Measurements from ENCODE around the gene PSMD14. TPM values are rescaled to one million over a fixed set of nuclear protein-coding genes. Genes with fewer than 3 reads are reported as not detected.

PSMD14 gene
- 24.9 and 27.0 TPM in 2 replicates for total RNA-seq
- 35.2 TPM for total RNA-seq (2013)
- 7.4 and 11.5 TPM in 2 replicates for polyA plus RNA-seq
- 11.2 and 12.4 TPM in 2 replicates for polyA minus RNA-seq

DNA sequence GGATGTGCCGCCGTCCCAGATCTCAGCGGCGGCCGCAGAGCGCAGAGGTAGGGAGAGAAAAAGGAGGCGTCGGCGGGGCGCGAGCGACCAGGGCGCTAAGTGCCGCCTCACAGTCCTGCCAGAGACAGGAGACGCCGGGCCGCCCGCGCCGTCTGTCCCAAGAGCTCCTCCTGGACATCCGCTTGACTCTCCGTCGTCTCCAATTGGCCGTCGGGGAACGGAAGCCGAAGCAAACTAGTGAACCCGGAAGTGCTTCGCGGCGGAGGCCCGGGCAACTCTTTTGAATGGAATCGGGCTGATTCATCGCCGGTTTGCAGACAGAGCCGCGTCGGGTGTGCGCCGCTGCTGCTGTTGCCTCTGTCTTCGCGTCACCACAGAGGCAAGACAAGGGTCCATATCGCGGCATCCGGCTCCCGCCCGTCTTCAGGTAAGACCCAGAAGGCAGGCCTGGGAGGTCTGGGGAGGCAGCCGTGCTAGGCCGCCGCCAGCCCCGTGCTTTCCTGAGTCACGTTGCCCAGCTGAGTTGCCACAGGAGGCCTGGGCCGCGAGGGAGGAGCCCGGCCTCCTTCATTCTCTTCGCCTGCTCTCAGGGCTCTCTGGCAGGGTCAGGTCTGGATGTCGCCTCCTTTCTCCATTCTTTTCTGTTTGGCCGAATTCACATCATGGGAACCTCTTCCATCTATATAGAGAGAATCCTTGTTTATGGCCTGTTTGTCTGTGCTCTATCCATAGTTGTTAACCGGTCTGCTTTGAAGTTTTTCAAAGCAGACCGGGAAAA, at the start of gene PSMD14:
TSS of gene PSMD14 (plus strand) at position 248 of the 778 bp plus-strand sequence. CDS start 10,401 bp downstream, outside the sequence.
- Histone ChIP-seq H3K9me3 (ENCODE audit: control extremely low read depth in 1 of 3, control insufficient read depth in 2 of 3, insufficient read depth in 1 of 3, low read length in 2 of 3) (peaks cover 0 to 5% (median under 1%) of the 10 kb centered on the region in 3 donors), H3K27ac (ENCODE audit: low read length in 2 of 2) (peak within 1 kb of the TSS; percentile 69 to 90), H4K20me1 (ENCODE audit: control insufficient read depth, insufficient read depth, low read length, poor library complexity, severe bottlenecking) (no peaks in the 10 kb centered on the region), H3K4me2 (replicated peaks; ENCODE audit: low read depth, low read length, poor library complexity, severe bottlenecking) (peak within 1 kb of the TSS; percentile 76), H3K27me3 (replicated peaks in 1 of 4; ENCODE audit: control extremely low read depth in 1 of 4, control insufficient read depth in 3 of 4, insufficient read depth in 4 of 4, low read length in 3 of 4) (peaks cover 0 to 3% (median 0%) of the 10 kb centered on the region in 4 experiments), H3K4me3 (ENCODE audit: control extremely low read depth in 1 of 5, extremely low read depth in 1 of 5, insufficient read depth in 1 of 5, low read depth in 2 of 5, low read length in 4 of 5) (peak within 1 kb of the TSS; percentile 58 to 89 (median 86)), H3K36me3 (replicated peaks in 1 of 2; ENCODE audit: control extremely low read depth in 1 of 2, control insufficient read depth in 1 of 2, extremely low read depth in 1 of 2, insufficient read depth in 2 of 2, low read length in 1 of 2) (no peaks in the 10 kb centered on the region), H3K9ac (ENCODE audit: low read length) (peak within 1 kb of the TSS; percentile 84), H3K4me1 (ENCODE audit: control insufficient read depth in 2 of 2, insufficient read depth in 2 of 2, low read length in 2 of 2) (peaks cover 18 to 20% of the 10 kb centered on the region in 2 donors), H2AFZ (ENCODE audit: insufficient read depth, low read depth, low read length, poor library complexity, severe bottlenecking) (peak within 1 kb of the TSS; percentile 94), H3K79me2 (ENCODE audit: control insufficient read depth, insufficient read depth, low read length) (peaks cover 57% of the 10 kb centered on the region)
- H3K27ac Mint-ChIP-seq, result peak within 1 kb of the TSS; percentile 95
- DNase-seq, result peak; percentile 92
- WGBS (ENCODE audit: insufficient coverage), result under 1% methylated on average over 52 of the region's 60 CpGs
- intact Hi-C loops (cut with micrococcal nuclease), result loop anchor here (1.0 to 5.0 kb wide), 3 partner anchors 36 to 148 kb away; partner anchors contain the start of gene TANK
- peaks cover 1% of the 10 kb centered on the region for H3K9me3 Mint-ChIP-seq (ENCODE audit: insufficient read depth)
- peak within 1 kb of the TSS; percentile 95 for H3K4me3 Mint-ChIP-seq
- TF ChIP-seq, protein P1, sequence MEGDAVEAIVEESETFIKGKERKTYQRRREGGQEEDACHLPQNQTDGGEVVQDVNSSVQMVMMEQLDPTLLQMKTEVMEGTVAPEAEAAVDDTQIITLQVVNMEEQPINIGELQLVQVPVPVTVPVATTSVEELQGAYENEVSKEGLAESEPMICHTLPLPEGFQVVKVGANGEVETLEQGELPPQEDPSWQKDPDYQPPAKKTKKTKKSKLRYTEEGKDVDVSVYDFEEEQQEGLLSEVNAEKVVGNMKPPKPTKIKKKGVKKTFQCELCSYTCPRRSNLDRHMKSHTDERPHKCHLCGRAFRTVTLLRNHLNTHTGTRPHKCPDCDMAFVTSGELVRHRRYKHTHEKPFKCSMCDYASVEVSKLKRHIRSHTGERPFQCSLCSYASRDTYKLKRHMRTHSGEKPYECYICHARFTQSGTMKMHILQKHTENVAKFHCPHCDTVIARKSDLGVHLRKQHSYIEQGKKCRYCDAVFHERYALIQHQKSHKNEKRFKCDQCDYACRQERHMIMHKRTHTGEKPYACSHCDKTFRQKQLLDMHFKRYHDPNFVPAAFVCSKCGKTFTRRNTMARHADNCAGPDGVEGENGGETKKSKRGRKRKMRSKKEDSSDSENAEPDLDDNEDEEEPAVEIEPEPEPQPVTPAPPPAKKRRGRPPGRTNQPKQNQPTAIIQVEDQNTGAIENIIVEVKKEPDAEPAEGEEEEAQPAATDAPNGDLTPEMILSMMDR (IDR thresholded peaks at IDR 0.05), result no peak
- no peak for TF ChIP-seq EZH2 (IDR thresholded peaks at IDR 0.05; ENCODE audit: borderline replicate concordance, insufficient read depth, low read depth, low read length, poor library complexity, severe bottlenecking)
- peak; percentile 90 for ATAC-seq (ENCODE audit: low read depth)
- POLR2A ChIA-PET, result interaction anchor here (0.5 to 0.9 kb wide), 2 partner anchors 125 to 1035 kb away, joined by 3 read pairs; no protein-coding TSS in a partner anchor
- peaks cover 38% of the 10 kb centered on the region for H3K4me1 Mint-ChIP-seq
- CTCF ChIA-PET, result interaction anchor here (0.6 to 1.6 kb wide), 2 partner anchors 35 to 1425 kb away, joined by 4 to 7 read pairs; no protein-coding TSS in a partner anchor
- no peaks in the 10 kb centered on the region for H3K27me3 Mint-ChIP-seq

DNA sequence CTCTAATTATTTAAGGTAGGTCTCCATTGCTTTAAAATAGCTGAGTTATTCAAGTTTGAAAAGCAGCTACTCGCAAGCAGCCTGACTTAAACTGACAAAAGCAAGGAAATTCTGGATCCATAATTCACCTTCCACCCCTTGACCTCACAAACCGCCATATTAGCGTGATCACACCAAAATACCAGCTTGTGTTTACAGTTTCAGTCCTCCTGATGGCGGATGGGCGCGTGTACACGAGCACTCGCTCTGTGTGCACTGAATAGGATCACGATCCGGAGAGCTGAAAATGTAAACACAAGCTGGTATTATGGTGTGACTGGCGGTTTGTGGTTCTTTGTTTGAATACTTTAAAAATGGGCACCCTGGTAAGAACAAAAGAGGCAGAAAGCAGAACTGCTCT, 42.4 kb upstream of the PSMD14 start:
- no peak overlapping the region for H3K4me2 ChIP-seq (replicated peaks; ENCODE audit: low read depth, low read length, poor library complexity, severe bottlenecking)
- H3K27me3 ChIP-seq (replicated peaks in 1 of 4; ENCODE audit: control extremely low read depth in 1 of 4, control insufficient read depth in 3 of 4, insufficient read depth in 4 of 4, low read length in 3 of 4), result peaks cover 0 to 3% (median 0%) of the 10 kb centered on the region in 4 experiments
- no peaks in the 10 kb centered on the region for H3K4me1 ChIP-seq (ENCODE audit: control insufficient read depth in 2 of 2, insufficient read depth in 2 of 2, low read length in 2 of 2)
- H3K9ac ChIP-seq (ENCODE audit: low read length), result no peak overlapping the region
- ATAC-seq (ENCODE audit: low read depth), result no peak
- no peak overlapping the region for H3K27ac ChIP-seq (ENCODE audit: low read length in 2 of 2)
- Mint-ChIP-seq H3K27ac (no peak overlapping the region), H3K9me3 (ENCODE audit: insufficient read depth) (no peaks in the 10 kb centered on the region), H3K27me3 (no peaks in the 10 kb centered on the region), H3K4me3 (no peak overlapping the region), H3K4me1 (no peaks in the 10 kb centered on the region)
- H3K4me3 ChIP-seq (ENCODE audit: control extremely low read depth in 1 of 5, extremely low read depth in 1 of 5, insufficient read depth in 1 of 5, low read depth in 2 of 5, low read length in 4 of 5), result no peak overlapping the region
- ChIA-PET POLR2A (no interaction called here), CTCF (interaction anchor here (1.3 kb wide), 2 partner anchors 15 to 43 kb away, joined by 4 to 5 read pairs; no protein-coding TSS in a partner anchor)
- H3K36me3 ChIP-seq (replicated peaks in 1 of 2; ENCODE audit: control extremely low read depth in 1 of 2, control insufficient read depth in 1 of 2, extremely low read depth in 1 of 2, insufficient read depth in 2 of 2, low read length in 1 of 2), result no peaks in the 10 kb centered on the region
- no peak overlapping the region for H2AFZ ChIP-seq (ENCODE audit: insufficient read depth, low read depth, low read length, poor library complexity, severe bottlenecking)
- no peaks in the 10 kb centered on the region for H3K9me3 ChIP-seq (ENCODE audit: control extremely low read depth in 1 of 3, control insufficient read depth in 2 of 3, insufficient read depth in 1 of 3, low read length in 2 of 3)
- TF ChIP-seq, protein P1 (IDR thresholded peaks at IDR 0.05), result no peak
- TF ChIP-seq EZH2 (IDR thresholded peaks at IDR 0.05; ENCODE audit: borderline replicate concordance, insufficient read depth, low read depth, low read length, poor library complexity, severe bottlenecking), result no peak
- H3K79me2 ChIP-seq (ENCODE audit: control insufficient read depth, insufficient read depth, low read length), result no peaks in the 10 kb centered on the region
- intact Hi-C loops (cut with micrococcal nuclease), result no loop called here
- DNase-seq, result no peak
- H4K20me1 ChIP-seq (ENCODE audit: control insufficient read depth, insufficient read depth, low read length, poor library complexity, severe bottlenecking), result no peaks in the 10 kb centered on the region
- 96% methylated on average over 7 of the region's 11 CpGs for WGBS (ENCODE audit: insufficient coverage)

Data from B cell (primary cell).